ENCODE measurements around the gene CCNDBP1.
"Not testable (repeated sequence)": the region's sequence is repeated elsewhere in the genome, so short reads cannot be mapped to it uniquely, and the experiment has no call there.

Gene CCNDBP1

GRCh38 chr15:43194795-43195194, 9.6 kb downstream of the CCNDBP1 start:
- DNase-seq: no peak

DNA sequence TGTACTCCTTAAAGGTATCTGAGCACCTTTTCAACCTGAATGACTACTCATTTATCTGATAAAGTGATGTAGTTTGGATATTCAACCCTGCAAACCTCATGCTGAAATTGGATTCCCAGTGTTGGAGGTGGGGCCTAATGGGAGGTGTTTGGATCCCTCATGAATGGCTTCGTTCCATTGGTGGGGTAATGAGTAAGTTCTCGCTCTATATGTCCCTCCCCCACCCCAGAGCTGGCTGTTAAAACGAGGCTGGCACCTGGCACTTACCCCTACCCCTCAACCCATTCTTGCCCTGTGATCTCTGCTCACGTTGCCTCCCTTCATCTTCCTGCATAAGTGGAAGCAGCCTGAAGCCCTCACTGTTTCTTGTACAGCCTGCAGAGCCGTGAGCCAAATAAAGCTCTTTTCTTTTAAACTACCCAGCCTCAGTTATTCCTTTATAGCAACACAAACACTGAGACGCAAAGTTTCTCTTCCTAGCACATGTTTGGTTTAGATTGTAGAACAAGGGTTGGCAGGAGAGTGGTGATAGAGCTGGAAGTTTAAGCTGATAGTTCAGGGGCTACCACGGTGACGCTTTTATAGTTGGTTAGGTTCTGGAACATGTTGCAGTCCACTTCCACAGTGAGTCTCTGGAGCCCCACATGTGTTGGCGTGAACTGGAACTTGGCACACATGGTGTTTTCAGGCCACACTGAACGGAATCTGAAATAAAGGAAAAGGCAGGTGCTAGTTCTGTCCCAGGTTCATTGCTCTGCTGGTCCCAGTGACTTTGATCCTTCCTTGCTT, 11.8 kb downstream of the CCNDBP1 start:
- DNase-seq: no peak

- DNase-seq: not testable (repeated sequence)
Measured at GRCh38 chr15:43197773-43198172, 12.6 kb downstream of the CCNDBP1 start.

- not testable (repeated sequence) for DNase-seq
Measured at GRCh38 chr15:43198556-43198955, 13.4 kb downstream of the CCNDBP1 start.

- DNase-seq: no peak
Measured at GRCh38 chr15:43198992-43199391, 13.8 kb downstream of the CCNDBP1 start.

DNA sequence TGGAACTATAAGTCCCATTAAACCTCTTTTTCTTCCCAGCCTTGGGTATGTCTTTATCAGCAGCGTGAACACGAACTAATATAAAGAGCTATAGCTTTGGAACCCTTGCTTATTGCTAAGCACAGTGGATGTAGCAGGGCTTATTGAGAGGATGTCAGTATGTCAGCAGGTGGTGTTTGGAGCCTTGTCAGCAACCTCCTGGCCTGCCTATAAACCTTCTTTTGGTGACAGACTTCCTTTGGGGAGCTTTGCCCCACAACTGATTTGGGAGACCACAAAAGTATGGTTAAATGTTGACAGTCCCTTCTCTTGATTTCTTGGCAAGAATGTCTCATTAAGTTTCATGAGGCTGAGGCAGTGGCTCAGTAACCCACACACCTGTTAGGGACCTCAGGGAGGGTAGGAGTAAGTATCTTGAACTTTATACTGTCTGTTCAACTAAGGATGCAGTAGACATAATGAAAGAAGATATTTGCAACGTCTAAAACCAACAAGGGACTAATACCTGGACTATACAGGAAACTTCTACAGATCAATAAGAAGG, 14.8 kb downstream of the CCNDBP1 start:
- no peak for DNase-seq

DNA sequence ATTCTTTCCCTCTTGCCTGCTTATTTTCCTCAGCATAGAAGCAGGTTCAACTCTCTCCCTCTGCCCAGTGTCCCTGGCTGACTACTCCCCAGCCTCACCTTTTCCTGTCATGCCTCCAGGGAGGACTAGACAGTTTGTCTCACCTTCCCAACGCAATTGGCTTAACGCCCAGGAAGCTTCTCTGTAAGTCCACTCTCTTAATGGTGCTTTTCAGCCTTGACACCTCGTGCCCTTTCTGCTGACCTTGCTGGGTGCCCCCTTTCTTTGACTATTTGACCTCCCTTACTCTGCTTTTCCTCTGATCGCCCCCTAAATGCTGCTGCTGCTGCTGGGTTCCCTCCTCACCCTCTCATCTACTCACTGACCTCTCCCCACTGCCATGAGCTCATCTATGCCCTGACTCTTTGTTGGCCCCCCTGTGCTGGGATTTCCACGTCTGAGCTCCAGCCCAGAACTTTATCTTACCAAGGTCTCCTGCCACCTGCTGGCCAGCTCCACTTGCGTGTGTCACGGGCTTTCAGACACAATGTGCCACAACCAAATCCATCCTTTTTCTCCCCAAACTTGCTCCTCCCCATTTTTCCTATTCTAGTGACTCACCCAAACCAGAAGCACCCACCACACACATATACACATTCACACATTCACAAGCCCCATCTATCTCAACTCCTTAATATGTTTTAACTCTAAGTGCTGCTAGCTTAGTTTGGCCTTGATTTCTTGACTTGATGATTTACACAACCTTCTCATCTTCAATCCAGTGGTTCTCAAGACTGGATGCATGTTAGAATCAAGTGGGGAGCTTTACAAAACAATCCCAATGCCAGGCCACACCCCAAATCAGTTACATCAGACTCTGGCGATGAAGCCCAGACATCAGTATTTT, 19.1 kb downstream of the CCNDBP1 start:
- DNase-seq: peak; percentile 21

DNA sequence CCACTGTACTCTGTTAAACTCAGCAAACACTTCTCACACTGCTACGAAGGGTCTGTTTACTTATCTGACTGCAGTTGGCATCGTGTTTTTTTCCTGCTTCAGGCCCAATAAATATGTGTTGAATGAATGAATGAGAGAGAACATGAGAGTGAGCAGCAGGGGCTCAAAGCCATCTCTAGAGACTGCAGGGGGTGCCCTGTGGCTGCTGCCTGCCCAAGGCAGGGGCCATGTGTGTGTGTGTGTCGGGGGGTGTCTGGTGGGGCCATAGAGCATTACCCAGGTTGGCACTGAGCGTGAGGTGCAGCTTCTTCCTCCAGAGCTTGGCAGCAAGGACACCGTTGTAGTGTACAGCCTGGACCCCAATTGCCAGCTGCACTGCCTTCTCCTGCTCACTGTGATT, 20.9 kb downstream of the CCNDBP1 start:
- DNase-seq: no peak

- DNase-seq: no peak
Measured at GRCh38 chr15:43207024-43207423, 21.8 kb downstream of the CCNDBP1 start.

DNA sequence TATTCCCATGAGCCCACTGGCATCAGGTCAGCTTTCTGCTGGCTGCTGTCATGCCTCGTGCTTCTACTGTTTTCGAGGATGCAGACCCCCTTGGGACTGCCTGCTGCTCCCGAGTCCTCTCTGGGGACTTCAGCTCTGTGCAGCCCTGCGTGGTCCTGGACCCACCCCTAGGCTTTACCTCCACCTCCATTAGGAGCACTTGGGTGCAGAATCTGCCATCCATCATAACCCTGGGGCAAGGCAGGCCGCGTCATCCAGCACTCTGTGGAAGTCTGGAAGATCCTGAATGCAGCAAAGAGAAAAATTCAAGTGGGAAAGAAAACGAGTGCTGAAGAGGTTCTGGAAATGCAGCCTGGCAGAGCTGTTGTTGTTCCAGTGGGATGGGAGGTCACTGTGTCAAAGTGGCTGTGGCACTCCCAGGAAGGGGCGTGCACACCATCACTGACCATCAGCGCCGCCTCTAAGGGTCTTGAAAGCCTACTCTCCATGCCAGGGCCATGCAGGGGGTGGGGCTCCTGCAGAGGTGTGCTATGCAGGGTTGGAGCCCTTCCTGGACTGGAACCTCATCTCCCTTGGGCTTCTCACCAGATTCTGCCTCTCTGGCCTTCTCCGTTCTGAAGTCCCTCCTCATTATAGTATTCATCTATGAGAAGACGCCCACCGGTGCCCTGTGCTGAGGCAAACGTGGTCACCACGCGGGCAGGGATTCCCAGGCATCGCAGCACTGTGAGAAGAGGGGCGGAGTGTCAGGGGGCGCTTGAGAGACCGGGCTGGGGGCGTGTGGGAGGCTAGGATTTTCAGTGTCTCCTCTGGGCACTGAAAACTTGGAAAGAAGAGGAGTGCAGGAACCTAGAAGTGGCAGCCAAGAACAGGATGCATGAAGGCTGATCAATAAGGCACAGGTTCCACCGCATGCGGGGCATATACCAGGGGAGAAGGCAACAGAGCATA, 23.1 kb downstream of the CCNDBP1 start:
- DNase-seq: no peak

DNA sequence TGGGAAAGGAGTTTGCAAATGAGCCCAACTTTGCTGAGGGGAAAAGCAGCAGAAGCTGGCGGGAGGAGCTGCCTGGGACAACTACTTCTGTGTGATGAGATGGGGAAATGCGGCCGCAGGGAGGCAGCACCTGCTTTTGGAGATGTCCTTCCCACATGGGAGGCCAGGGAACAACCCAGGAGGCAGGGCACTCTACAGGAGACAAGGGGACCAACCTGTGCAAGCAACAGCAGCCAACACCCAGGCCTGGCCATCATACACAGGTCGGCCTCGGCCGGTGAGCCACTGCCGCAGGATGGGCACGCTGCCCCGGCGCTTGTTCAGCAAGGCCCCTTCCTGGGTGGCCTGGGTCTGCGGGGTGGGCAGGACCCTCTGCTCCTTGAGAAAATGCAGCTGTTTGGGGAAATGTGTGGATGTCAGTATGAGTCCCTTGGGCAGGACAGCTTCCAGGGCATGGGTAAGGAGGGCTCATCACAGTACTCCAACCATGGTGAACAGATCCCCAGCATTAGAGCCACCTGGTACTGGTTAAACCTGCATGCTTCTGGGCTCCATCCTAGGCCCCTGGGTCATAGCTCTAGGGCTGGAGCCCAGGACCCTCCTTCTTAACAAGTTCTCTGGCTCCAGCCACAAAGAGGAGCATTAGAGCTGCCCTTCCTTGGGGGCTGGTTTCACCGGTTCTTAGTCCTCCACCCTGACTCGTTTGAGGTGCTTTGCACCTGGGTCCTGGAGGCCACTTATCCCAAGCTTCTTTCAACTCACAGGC, 24.0 kb downstream of the CCNDBP1 start:
- no peak for DNase-seq

GRCh38 chr15:43210172-43210745, 25.1 kb downstream of the CCNDBP1 start:
- DNase-seq: no peak

GRCh38 chr15:43210807-43211206, 25.6 kb downstream of the CCNDBP1 start:
- no peak for DNase-seq

DNA sequence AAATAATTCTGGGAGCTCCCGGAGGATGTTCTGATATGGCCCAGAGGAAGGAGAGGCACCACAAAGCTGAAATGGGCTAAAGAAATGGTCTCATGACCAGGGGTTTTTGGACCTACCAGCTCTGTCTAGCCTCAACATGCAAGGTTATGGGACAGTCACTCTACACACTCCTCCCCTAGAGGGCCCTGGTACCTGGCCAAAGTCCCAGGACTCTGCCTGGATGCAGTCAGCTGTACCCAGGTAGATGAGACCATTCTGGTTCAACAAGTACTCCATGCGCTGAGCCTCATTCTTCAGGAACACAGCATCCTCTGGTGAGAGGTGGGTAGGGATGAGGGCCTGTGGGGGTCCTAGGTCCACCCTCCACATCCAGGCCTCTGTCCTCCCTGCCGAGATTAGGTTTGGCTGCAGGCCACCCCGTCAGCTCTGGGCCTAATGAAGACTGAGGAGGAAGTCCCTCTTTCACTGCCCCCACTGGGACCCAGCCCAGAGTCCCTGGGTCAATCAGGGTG, 26.1 kb downstream of the CCNDBP1 start:
- no peak for DNase-seq

- no peak for DNase-seq
Measured at GRCh38 chr15:43212299-43212698, 27.1 kb downstream of the CCNDBP1 start.

GRCh38 chr15:43212951-43213350, 27.7 kb downstream of the CCNDBP1 start:
- DNase-seq: no peak

- DNase-seq: no peak
Measured at GRCh38 chr15:43213466-43213865, 28.3 kb downstream of the CCNDBP1 start.

- no peak for DNase-seq
Measured at GRCh38 chr15:43214169-43214568, 29.0 kb downstream of the CCNDBP1 start.

GRCh38 chr15:43214592-43215295, 29.5 kb downstream of the CCNDBP1 start:
- no peak for DNase-seq

DNA sequence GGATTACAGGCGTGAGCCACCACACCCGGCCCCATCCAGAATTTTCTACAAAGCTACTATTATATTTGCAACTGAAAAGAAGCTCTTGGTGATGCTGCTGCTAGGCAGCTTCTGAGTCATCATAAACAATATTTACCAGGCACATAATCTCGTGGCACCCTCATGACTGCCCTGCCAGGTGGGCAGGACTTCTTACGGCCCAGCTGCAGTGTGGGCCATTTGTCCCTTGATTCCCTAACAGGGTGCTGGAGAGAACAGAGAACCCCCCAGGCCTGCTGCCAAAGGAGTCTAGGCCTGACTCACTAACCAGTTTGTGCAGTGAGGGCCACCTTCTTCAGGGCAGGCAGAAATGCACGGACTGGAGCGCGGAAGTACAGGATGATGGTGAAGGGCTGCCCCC, 30.8 kb downstream of the CCNDBP1 start:
- DNase-seq: no peak

All from activated CD4-positive, alpha-beta T cell treated with anti-CD3 and anti-CD28 coated beads for 1 hour (primary cell).